Measurements from ENCODE around the gene SH2D5.

Gene SH2D5

GRCh38 chr1:20697563-20697962 is 34.9 kb downstream of the SH2D5 start:
- no peak for DNase-seq (ENCODE audit: low spot score)
- TF ChIP-seq, protein P1, sequence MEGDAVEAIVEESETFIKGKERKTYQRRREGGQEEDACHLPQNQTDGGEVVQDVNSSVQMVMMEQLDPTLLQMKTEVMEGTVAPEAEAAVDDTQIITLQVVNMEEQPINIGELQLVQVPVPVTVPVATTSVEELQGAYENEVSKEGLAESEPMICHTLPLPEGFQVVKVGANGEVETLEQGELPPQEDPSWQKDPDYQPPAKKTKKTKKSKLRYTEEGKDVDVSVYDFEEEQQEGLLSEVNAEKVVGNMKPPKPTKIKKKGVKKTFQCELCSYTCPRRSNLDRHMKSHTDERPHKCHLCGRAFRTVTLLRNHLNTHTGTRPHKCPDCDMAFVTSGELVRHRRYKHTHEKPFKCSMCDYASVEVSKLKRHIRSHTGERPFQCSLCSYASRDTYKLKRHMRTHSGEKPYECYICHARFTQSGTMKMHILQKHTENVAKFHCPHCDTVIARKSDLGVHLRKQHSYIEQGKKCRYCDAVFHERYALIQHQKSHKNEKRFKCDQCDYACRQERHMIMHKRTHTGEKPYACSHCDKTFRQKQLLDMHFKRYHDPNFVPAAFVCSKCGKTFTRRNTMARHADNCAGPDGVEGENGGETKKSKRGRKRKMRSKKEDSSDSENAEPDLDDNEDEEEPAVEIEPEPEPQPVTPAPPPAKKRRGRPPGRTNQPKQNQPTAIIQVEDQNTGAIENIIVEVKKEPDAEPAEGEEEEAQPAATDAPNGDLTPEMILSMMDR (IDR thresholded peaks at IDR 0.05; ENCODE audit: borderline replicate concordance, control extremely low read depth, extremely low read depth, insufficient read depth, missing control alignments) = no peak
- in situ Hi-C loops (cut with MboI; ENCODE audit: low sequenced_read_pairs, unreplicated experiment) = loop anchor here (10.0 kb wide), 1 partner anchor 497 kb away; no protein-coding TSS in a partner anchor

- peak; percentile 93 for DNase-seq (ENCODE audit: low spot score)
- TF ChIP-seq, protein P1 (IDR thresholded peaks at IDR 0.05; ENCODE audit: borderline replicate concordance, control extremely low read depth, extremely low read depth, insufficient read depth, missing control alignments) = peak; percentile 91
- in situ Hi-C loops (cut with MboI; ENCODE audit: low sequenced_read_pairs, unreplicated experiment) = loop anchor here (10.0 kb wide), 1 partner anchor 498 kb away; no protein-coding TSS in a partner anchor
Measured at GRCh38 chr1:20696397-20697333, 35.8 kb downstream of the SH2D5 start.

GRCh38 chr1:20695515-20695914 is 37.0 kb downstream of the SH2D5 start:
- TF ChIP-seq, protein P1 (IDR thresholded peaks at IDR 0.05; ENCODE audit: borderline replicate concordance, control extremely low read depth, extremely low read depth, insufficient read depth, missing control alignments) = no peak
- no peak for DNase-seq (ENCODE audit: low spot score)
- in situ Hi-C loops (cut with MboI; ENCODE audit: low sequenced_read_pairs, unreplicated experiment) = loop anchor here (10.0 kb wide), 1 partner anchor 499 kb away; no protein-coding TSS in a partner anchor

- TF ChIP-seq, protein P1 (IDR thresholded peaks at IDR 0.05; ENCODE audit: borderline replicate concordance, control extremely low read depth, extremely low read depth, insufficient read depth, missing control alignments) = no peak
- DNase-seq (ENCODE audit: low spot score) = no peak
- in situ Hi-C loops (cut with MboI; ENCODE audit: low sequenced_read_pairs, unreplicated experiment) = loop anchor here (10.0 kb wide), 1 partner anchor 501 kb away; no protein-coding TSS in a partner anchor
Measured at GRCh38 chr1:20693623-20694022, 38.9 kb downstream of the SH2D5 start.

DNA sequence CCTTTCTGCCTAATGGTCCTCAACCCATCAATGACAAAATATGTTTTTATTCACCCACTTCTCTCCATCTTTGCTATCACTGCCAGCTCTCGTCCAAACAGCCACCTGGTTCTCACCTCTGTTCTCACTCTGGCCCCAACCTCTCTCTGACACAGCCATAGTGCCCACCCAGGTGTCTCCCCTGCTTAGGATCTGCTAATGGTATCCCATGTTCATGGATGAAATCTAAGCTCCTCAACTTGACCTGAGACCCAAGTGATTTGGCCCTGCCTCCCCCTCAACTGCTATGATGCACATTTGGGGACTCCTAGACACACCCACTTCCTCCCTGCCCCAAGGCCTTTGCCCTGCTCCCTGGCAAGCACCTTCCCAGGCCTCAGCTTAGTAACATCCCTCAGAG is 40.6 kb downstream of the SH2D5 start:
- TF ChIP-seq, protein P1 (IDR thresholded peaks at IDR 0.05; ENCODE audit: borderline replicate concordance, control extremely low read depth, extremely low read depth, insufficient read depth, missing control alignments) = no peak
- DNase-seq (ENCODE audit: low spot score) = no peak
- in situ Hi-C loops (cut with MboI; ENCODE audit: low sequenced_read_pairs, unreplicated experiment) = loop anchor here (10.0 kb wide), 1 partner anchor 503 kb away; no protein-coding TSS in a partner anchor

- DNase-seq (ENCODE audit: low spot score) = no peak
- TF ChIP-seq, protein P1 (IDR thresholded peaks at IDR 0.05; ENCODE audit: borderline replicate concordance, control extremely low read depth, extremely low read depth, insufficient read depth, missing control alignments) = no peak
- in situ Hi-C loops (cut with MboI; ENCODE audit: low sequenced_read_pairs, unreplicated experiment) = loop anchor here (10.0 kb wide), 1 partner anchor 505 kb away; no protein-coding TSS in a partner anchor
Measured at GRCh38 chr1:20689645-20690056, 42.9 kb downstream of the SH2D5 start.
